ENCODE results near the gene RFTN1. TPM values are rescaled to one million over a fixed set of nuclear protein-coding genes. Genes with fewer than 3 reads are reported as not detected.

The RFTN1 gene
- total RNA-seq, 2 experiments from 2014 or later, result 55.7 to 56.4 TPM

- Histone ChIP-seq H3K27ac (ENCODE audit: low read depth in 1 of 2, low read length in 2 of 2) (peak overlapping the region; percentile 56 to 71), H3K4me1 (ENCODE audit: insufficient read depth, low read length) (peaks cover 51% of the 10 kb centered on the region), H3K4me3 (ENCODE audit: low read length) (peak overlapping the region; percentile 3), H3K27me3 (ENCODE audit: control insufficient read depth in 1 of 2, insufficient read depth in 2 of 2, low read length in 2 of 2) (no peaks in the 10 kb centered on the region), H3K9me3 (ENCODE audit: control insufficient read depth in 1 of 2, insufficient read depth in 1 of 2, low read length in 2 of 2) (no peaks in the 10 kb centered on the region), H3K36me3 (ENCODE audit: insufficient read depth, low read length) (peaks cover 6% of the 10 kb centered on the region)
- intact Hi-C loops (cut with DNase I, micrococcal nuclease), result loop anchor here in 1 of 2 experiments (1.0 to 5.0 kb wide), 3 partner anchors 13 to 104 kb away; no protein-coding TSS in a partner anchor
- peak overlapping the region; percentile 65 for H3K4me3 Mint-ChIP-seq
- no peak for TF ChIP-seq CTCF (IDR thresholded peaks at IDR 0.05)
- H3K4me1 Mint-ChIP-seq (ENCODE audit: low read depth), result peaks cover 90% of the 10 kb centered on the region
- peaks cover 52% of the 10 kb centered on the region for H3K36me3 Mint-ChIP-seq (ENCODE audit: low read depth)
- H3K27ac Mint-ChIP-seq, result peak overlapping the region; percentile 91
- H3K27me3 Mint-ChIP-seq, result no peaks in the 10 kb centered on the region
- H3K9me3 Mint-ChIP-seq, result peaks cover 2% of the 10 kb centered on the region
- ChIA-PET CTCF (interaction anchor here (2.8 kb wide), 1 partner anchor 191 kb away, joined by 6 read pairs; no protein-coding TSS in a partner anchor), POLR2A (interaction anchor here (0.9 to 6.3 kb wide), 13 partner anchors 10 to 195 kb away, joined by 3 to 38 read pairs (median 6); partner anchors contain the start of gene RFTN1)
- ATAC-seq (ENCODE audit: poor library complexity) (no peak), DNase-seq (no peak)
These were observed 32.0 kb downstream of the RFTN1 start for GRCh38 chr3:16481546-16481897.

GRCh38 chr3:16480861-16481545 is 32.5 kb downstream of the RFTN1 start:
- H3K27ac Mint-ChIP-seq, result peak overlapping the region; percentile 91
- H3K4me1 Mint-ChIP-seq (ENCODE audit: low read depth), result peaks cover 90% of the 10 kb centered on the region
- H3K36me3 Mint-ChIP-seq (ENCODE audit: low read depth), result peaks cover 52% of the 10 kb centered on the region
- ChIA-PET CTCF (interaction anchor here (2.8 kb wide), 1 partner anchor 191 kb away, joined by 6 read pairs; no protein-coding TSS in a partner anchor), POLR2A (interaction anchor here (0.6 to 6.3 kb wide), 8 partner anchors 9 to 192 kb away, joined by 3 to 38 read pairs (median 4); partner anchors contain the start of gene RFTN1)
- no peaks in the 10 kb centered on the region for H3K27me3 ChIP-seq (ENCODE audit: control insufficient read depth in 1 of 2, insufficient read depth in 2 of 2, low read length in 2 of 2)
- peak overlapping the region; percentile 3 for H3K4me3 ChIP-seq (ENCODE audit: low read length)
- peaks cover 2% of the 10 kb centered on the region for H3K9me3 Mint-ChIP-seq
- H3K4me3 Mint-ChIP-seq, result peak overlapping the region; percentile 65
- H3K27me3 Mint-ChIP-seq, result no peaks in the 10 kb centered on the region
- no peaks in the 10 kb centered on the region for H3K9me3 ChIP-seq (ENCODE audit: control insufficient read depth in 1 of 2, insufficient read depth in 1 of 2, low read length in 2 of 2)
- ATAC-seq (ENCODE audit: poor library complexity), result peak; percentile 64
- no peak for TF ChIP-seq CTCF (IDR thresholded peaks at IDR 0.05)
- peak in 3 of 14 experiments; percentile 52 to 69 (median 53) for DNase-seq
- peaks cover 5% of the 10 kb centered on the region for H3K36me3 ChIP-seq (ENCODE audit: insufficient read depth, low read length)
- H3K4me1 ChIP-seq (ENCODE audit: insufficient read depth, low read length), result peaks cover 56% of the 10 kb centered on the region
- H3K27ac ChIP-seq (ENCODE audit: low read depth in 1 of 2, low read length in 2 of 2), result peak overlapping the region; percentile 56 to 71
- intact Hi-C loops (cut with DNase I, micrococcal nuclease), result loop anchor here in 1 of 2 experiments (1.0 to 5.0 kb wide), 3 partner anchors 13 to 104 kb away; no protein-coding TSS in a partner anchor

DNA sequence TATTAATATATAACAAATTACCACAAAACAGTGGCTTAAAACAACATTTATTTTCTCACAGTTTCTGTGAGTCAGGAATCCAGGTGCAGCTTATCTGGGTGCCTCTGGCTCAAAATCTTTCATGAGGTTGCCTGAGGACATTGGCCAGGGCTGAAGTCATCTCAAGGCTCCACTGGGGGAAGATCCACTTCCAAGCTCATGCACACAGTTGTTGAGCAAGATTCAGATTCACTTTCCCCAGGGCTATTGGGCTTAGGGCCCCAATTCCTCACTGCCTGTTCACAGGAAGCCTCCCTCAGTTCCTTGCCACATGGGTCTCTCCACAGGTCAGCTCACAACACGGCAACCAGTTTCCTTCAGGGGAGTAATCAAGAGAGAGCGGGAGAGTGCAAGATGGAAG is 35.0 kb downstream of the RFTN1 start:
- no peak for DNase-seq
- Mint-ChIP-seq H3K4me3 (no peak overlapping the region), H3K27ac (peak overlapping the region; percentile 91), H3K27me3 (no peaks in the 10 kb centered on the region), H3K36me3 (ENCODE audit: low read depth) (peaks cover 67% of the 10 kb centered on the region), H3K4me1 (ENCODE audit: low read depth) (peaks cover 94% of the 10 kb centered on the region), H3K9me3 (peaks cover 2% of the 10 kb centered on the region)
- Histone ChIP-seq H3K36me3 (ENCODE audit: insufficient read depth, low read length) (peaks cover 8% of the 10 kb centered on the region), H3K9me3 (ENCODE audit: control insufficient read depth in 1 of 2, insufficient read depth in 1 of 2, low read length in 2 of 2) (no peaks in the 10 kb centered on the region), H3K4me1 (ENCODE audit: insufficient read depth, low read length) (peaks cover 56% of the 10 kb centered on the region), H3K27me3 (ENCODE audit: control insufficient read depth in 1 of 2, insufficient read depth in 2 of 2, low read length in 2 of 2) (no peaks in the 10 kb centered on the region), H3K27ac (ENCODE audit: low read depth in 1 of 2, low read length in 2 of 2) (no peak overlapping the region), H3K4me3 (ENCODE audit: low read length) (no peak overlapping the region)
- intact Hi-C loops (cut with DNase I, micrococcal nuclease), result no loop called here
- no peak for ATAC-seq (ENCODE audit: poor library complexity)
- CTCF ChIA-PET, result no interaction called here
- TF ChIP-seq CTCF (IDR thresholded peaks at IDR 0.05), result no peak
- POLR2A ChIA-PET, result interaction anchor here (1.9 kb wide), 1 partner anchor 177 kb away, joined by 7 read pairs; no protein-coding TSS in a partner anchor

Measured in CD4-positive, alpha-beta T cell (primary cell).